OCI-LY3 (cell line): ENCODE results near the gene SPATA46.

Experiments used
- CTCF ChIP-seq: fragments of 200-600, 300-600 bp; sonication (generic); IDR thresholded peaks from 2 replicates; pipeline ENCODE4 v1.5.1; 2014; ENCODE audit warnings: antibody characterized with exemption, low read length, low read depth
- EZH2phosphoT487 ChIP-seq: fragments of 200-600 bp; shearing (Covaris generic); IDR thresholded peaks from 2 replicates; pipeline ENCODE4 v1.6.1; 2018; ENCODE audit warnings: antibody characterized with exemption, mixed run types, low read depth

GRCh38 chr1:162367073-162367472 is 9.6 kb downstream of the SPATA46 start:
- TF ChIP-seq CTCF (no peak), EZH2phosphoT487 (no peak)
